HFFc6 (cell line): ENCODE results near the gene PREX1. TPM values are rescaled to one million over a fixed set of nuclear protein-coding genes. Genes with fewer than 3 reads are reported as not detected.
A peak's percentile ranks its signal among the peaks of the same experiment; 100 is the strongest.

Experiments
- DNase-seq: peaks from one replicate; pipeline ENCODE4 v3.0.0-alpha.2; 2018
- H3K27ac Mint-ChIP-seq: 2 replicates; pipeline ENCODE4 v1.8.0; 2020; ENCODE audit warnings: mild to moderate bottlenecking, mixed read lengths
- H3K27me3 Mint-ChIP-seq: 2 replicates; pipeline ENCODE4 v1.8.0; 2021; ENCODE audit warnings: mild to moderate bottlenecking, moderate library complexity, mixed read lengths; ENCODE audit not compliant: insufficient read depth
- H3K36me3 Mint-ChIP-seq: 2 replicates; pipeline ENCODE4 v1.8.0; 2021; ENCODE audit warnings: low read depth, mixed read lengths
- H3K4me1 Mint-ChIP-seq: 2 replicates; pipeline ENCODE4 v1.8.0; 2020; ENCODE audit warnings: low read depth, mixed read lengths
- H3K4me3 Mint-ChIP-seq: 2 replicates; pipeline ENCODE4 v1.8.0; 2020; ENCODE audit warnings: mild to moderate bottlenecking, moderate library complexity, mixed read lengths
- H3K9me3 Mint-ChIP-seq: 2 replicates; pipeline ENCODE4 v1.8.0; 2020; ENCODE audit warnings: mild to moderate bottlenecking, mixed read lengths
- CTCF ChIP-seq: fragments of 200-600 bp; sonication (generic); IDR thresholded peaks from 2 replicates; pipeline ENCODE4 v1.5.0; 2021; ENCODE audit warnings: antibody characterized with exemption, mild to moderate bottlenecking
- total RNA-seq, 6 experiments: library from RNA; stranded (reverse); fragmentation: NEBNext Ultra II Directional; extraction: Animal tissue kit (Norgen Biotek cat#: 25700); gene quantifications; 2 replicates in 1 of 6; 3 replicates in 5 of 6; pipeline ENCODE4 v1.2.3, GENCODE V29; 2021

PREX1 gene
- total RNA-seq, 6 experiments from 2014 or later = 1.8 to 4.1 (median 2.8) TPM

- Mint-ChIP-seq H3K4me3 (no peak overlapping the region), H3K4me1 (peaks cover 3% of the 10 kb centered on the region), H3K27ac (no peak overlapping the region), H3K27me3 (peaks cover 2% of the 10 kb centered on the region), H3K36me3 (no peaks in the 10 kb centered on the region), H3K9me3 (no peaks in the 10 kb centered on the region)
- TF ChIP-seq CTCF = no peak
- no peak for DNase-seq
Observed at GRCh38 chr20:48632825-48633619, 194.8 kb downstream of the PREX1 start.

GRCh38 chr20:48632017-48632824 is 195.6 kb downstream of the PREX1 start:
- H3K4me3 Mint-ChIP-seq = no peak overlapping the region
- no peaks in the 10 kb centered on the region for H3K4me1 Mint-ChIP-seq
- DNase-seq = no peak
- no peak for TF ChIP-seq CTCF
- peaks cover 2% of the 10 kb centered on the region for H3K27me3 Mint-ChIP-seq
- no peaks in the 10 kb centered on the region for H3K9me3 Mint-ChIP-seq
- H3K36me3 Mint-ChIP-seq = no peaks in the 10 kb centered on the region
- H3K27ac Mint-ChIP-seq = no peak overlapping the region

GRCh38 chr20:48631114-48632016 is 196.4 kb downstream of the PREX1 start:
- no peaks in the 10 kb centered on the region for H3K36me3 Mint-ChIP-seq
- H3K9me3 Mint-ChIP-seq = no peaks in the 10 kb centered on the region
- DNase-seq = peak; percentile 10

GRCh38 chr20:48630342-48631075 is 197.3 kb downstream of the PREX1 start:
- Mint-ChIP-seq H3K36me3 (no peaks in the 10 kb centered on the region), H3K27me3 (peaks cover 5% of the 10 kb centered on the region), H3K4me1 (no peaks in the 10 kb centered on the region), H3K27ac (no peak overlapping the region), H3K9me3 (no peaks in the 10 kb centered on the region), H3K4me3 (no peak overlapping the region)
- DNase-seq = no peak
- TF ChIP-seq CTCF = no peak

More at GRCh38 chr20:48631114-48632016, 196.4 kb downstream of the PREX1 start:
- Mint-ChIP-seq H3K27me3 (peaks cover 2% of the 10 kb centered on the region), H3K27ac (no peak overlapping the region), H3K4me3 (no peak overlapping the region), H3K4me1 (no peaks in the 10 kb centered on the region)
- TF ChIP-seq CTCF = no peak

- Mint-ChIP-seq H3K27ac (no peak overlapping the region), H3K27me3 (peaks cover 5% of the 10 kb centered on the region), H3K4me1 (no peaks in the 10 kb centered on the region), H3K9me3 (no peaks in the 10 kb centered on the region), H3K4me3 (no peak overlapping the region), H3K36me3 (no peaks in the 10 kb centered on the region)
- no peak for DNase-seq
- no peak for TF ChIP-seq CTCF
Observed at GRCh38 chr20:48629960-48630315, 197.9 kb downstream of the PREX1 start.
